Thymus (tissue), 11 donors: ENCODE results near the gene PRKCA. TPM values are rescaled to one million over a fixed set of nuclear protein-coding genes. Genes with fewer than 3 reads are reported as not detected.

Experiments
- DNase-seq, 9 donors: peaks; one replicate each; pipeline ENCODE4 v3.0.0-alpha.2; 2013; ENCODE audit warnings: low spot score in 9 of 9, low read depth in 6 of 9, missing footprints in 1 of 9
- H3K27ac ChIP-seq, 2 donors: one replicate each; pipeline ENCODE4 v1.5.1; 2013; ENCODE audit warnings: control low read depth in 1 of 2, low read depth in 1 of 2, low read length in 1 of 2, mild to moderate bottlenecking in 1 of 2, moderate library complexity in 1 of 2
- H3K27me3 ChIP-seq, 2 donors: one replicate each; pipeline ENCODE4 v1.5.1; 2013; ENCODE audit warnings: low read length in 1 of 2; ENCODE audit not compliant: control insufficient read depth in 2 of 2, insufficient read depth in 1 of 2
- H3K36me3 ChIP-seq, 2 donors: one replicate each; pipeline ENCODE4 v1.5.1; 2013; ENCODE audit warnings: low read length in 1 of 2, mild to moderate bottlenecking in 1 of 2, moderate library complexity in 1 of 2; ENCODE audit not compliant: control insufficient read depth in 2 of 2, insufficient read depth in 2 of 2
- H3K4me1 ChIP-seq, 2 donors: one replicate each; pipeline ENCODE4 v1.5.1; 2013; ENCODE audit warnings: low read length in 2 of 2; ENCODE audit not compliant: control insufficient read depth in 2 of 2, insufficient read depth in 2 of 2
- H3K4me3 ChIP-seq, 2 donors: one replicate each; pipeline ENCODE4 v1.5.1; 2013; ENCODE audit warnings: low read length in 2 of 2, control low read depth in 1 of 2, mild to moderate bottlenecking in 1 of 2
- H3K9me3 ChIP-seq, 2 donors: one replicate each; pipeline ENCODE4 v1.5.1; 2013; ENCODE audit warnings: low read length in 1 of 2, mild to moderate bottlenecking in 1 of 2; ENCODE audit not compliant: control insufficient read depth in 2 of 2, insufficient read depth in 1 of 2
- WGBS: extraction: QIAGEN DNeasy Blood & Tissue Kit; methylation state at CpG from one replicate; pipeline ENCODE4 v1.1.7; 2013; 5-methylcytosine and 5-hydroxymethylcytosine counted together
- polyA plus RNA-seq: library from polyadenylated mRNA; stranded (reverse); fragments of 200-250 nt; gene quantifications from one replicate; pipeline ENCODE4 v1.2.3, GENCODE V29; 2013
- total RNA-seq: library from RNA; stranded (reverse); fragments of 120-200 nt; gene quantifications from one replicate; pipeline ENCODE4 v1.2.4, GENCODE V29; 2013
- donor health status: healthy.

Gene PRKCA
- total and polyA plus RNA-seq, 2 donors, result 2.7 to 3.2 TPM

GRCh38 chr17:66691644-66692420, 389.4 kb downstream of the PRKCA start:
- H3K4me3 ChIP-seq, result no peak overlapping the region
- 83% methylated on average over 12 of the region's 12 CpGs for WGBS
- H3K27me3 ChIP-seq, result no peaks in the 10 kb centered on the region
- peaks cover 0 to 2% of the 10 kb centered on the region in 2 donors for H3K4me1 ChIP-seq
- DNase-seq, result no peak
- H3K27ac ChIP-seq, result no peak overlapping the region
- H3K9me3 ChIP-seq, result no peaks in the 10 kb centered on the region
- H3K36me3 ChIP-seq, result peaks cover 0 to 7% of the 10 kb centered on the region in 2 donors

- Histone ChIP-seq H3K4me1 (peaks cover 0 to 2% of the 10 kb centered on the region in 2 donors), H3K27me3 (no peaks in the 10 kb centered on the region), H3K9me3 (peaks cover 0 to under 1% of the 10 kb centered on the region in 2 donors), H3K27ac (no peak overlapping the region), H3K36me3 (peaks cover 0 to 10% of the 10 kb centered on the region in 2 donors), H3K4me3 (no peak overlapping the region)
- 96% methylated on average over 3 of the region's 3 CpGs for WGBS
- DNase-seq, result no peak
Observed at GRCh38 chr17:66692421-66692690, 389.9 kb downstream of the PRKCA start.

- DNase-seq, result no peak
- H3K27me3 ChIP-seq, result no peaks in the 10 kb centered on the region
- no peak overlapping the region for H3K4me3 ChIP-seq
- H3K27ac ChIP-seq, result no peak overlapping the region
- peaks cover 0 to 2% of the 10 kb centered on the region in 2 donors for H3K4me1 ChIP-seq
- peaks cover 0 to 8% of the 10 kb centered on the region in 2 donors for H3K36me3 ChIP-seq
- peaks cover 0 to 5% of the 10 kb centered on the region in 2 donors for H3K9me3 ChIP-seq
- 94% methylated on average over 5 of the region's 5 CpGs for WGBS
Observed at GRCh38 chr17:66695098-66695497, 392.7 kb downstream of the PRKCA start.

GRCh38 chr17:66698270-66698669, 395.9 kb downstream of the PRKCA start:
- Histone ChIP-seq H3K4me1 (no peaks in the 10 kb centered on the region), H3K9me3 (peaks cover 0 to 5% of the 10 kb centered on the region in 2 donors), H3K4me3 (no peak overlapping the region), H3K36me3 (peaks cover 0 to 6% of the 10 kb centered on the region in 2 donors), H3K27ac (no peak overlapping the region), H3K27me3 (no peaks in the 10 kb centered on the region)
- DNase-seq, result no peak

GRCh38 chr17:66701462-66701861, 399.0 kb downstream of the PRKCA start:
- no peak overlapping the region for H3K27ac ChIP-seq
- DNase-seq, result no peak
- no peaks in the 10 kb centered on the region for H3K4me1 ChIP-seq
- H3K9me3 ChIP-seq, result peaks cover 0 to 5% of the 10 kb centered on the region in 2 donors
- peaks cover 0 to 6% of the 10 kb centered on the region in 2 donors for H3K36me3 ChIP-seq
- H3K4me3 ChIP-seq, result no peak overlapping the region
- no peaks in the 10 kb centered on the region for H3K27me3 ChIP-seq

- no peak for DNase-seq
- WGBS, result 94% methylated on average over 1 of the region's 1 CpG
- no peak overlapping the region for H3K4me3 ChIP-seq
- H3K9me3 ChIP-seq, result peaks cover 0 to 5% of the 10 kb centered on the region in 2 donors
- H3K4me1 ChIP-seq, result no peaks in the 10 kb centered on the region
- no peaks in the 10 kb centered on the region for H3K27me3 ChIP-seq
- peaks cover 0 to 3% of the 10 kb centered on the region in 2 donors for H3K36me3 ChIP-seq
- no peak overlapping the region for H3K27ac ChIP-seq
Observed at GRCh38 chr17:66702106-66702936, 399.9 kb downstream of the PRKCA start.

- H3K4me3 ChIP-seq, result no peak overlapping the region
- H3K36me3 ChIP-seq, result no peaks in the 10 kb centered on the region
- no peak overlapping the region for H3K27ac ChIP-seq
- H3K9me3 ChIP-seq, result no peaks in the 10 kb centered on the region
- WGBS, result 86% methylated on average over 2 of the region's 2 CpGs
- DNase-seq, result no peak
- no peaks in the 10 kb centered on the region for H3K27me3 ChIP-seq
- H3K4me1 ChIP-seq, result no peaks in the 10 kb centered on the region
Observed at GRCh38 chr17:66704858-66705520, 402.6 kb downstream of the PRKCA start.

- H3K4me3 ChIP-seq, result no peak overlapping the region
- H3K27me3 ChIP-seq, result no peaks in the 10 kb centered on the region
- DNase-seq, result no peak
- 96% methylated on average over 1 of the region's 1 CpG for WGBS
- no peaks in the 10 kb centered on the region for H3K36me3 ChIP-seq
- H3K4me1 ChIP-seq, result peaks cover 0 to 6% of the 10 kb centered on the region in 2 donors
- no peak overlapping the region for H3K27ac ChIP-seq
- no peaks in the 10 kb centered on the region for H3K9me3 ChIP-seq
Observed at GRCh38 chr17:66706851-66707450, 404.5 kb downstream of the PRKCA start.
